Stimulated activated naive CD8-positive, alpha-beta T cell treated with anti-CD3 and anti-CD28 coated beads, Interleukin-15, amount 100 ng/mL, for 72 hours (primary cell): ENCODE results near the gene PRR19.

Experiments
- ATAC-seq: fragments of 150-1000 bp; cut with Tn5 transposase; 2 replicates; pipeline ENCODE4 v1.10.0; 2021; ENCODE audit warnings: mild to moderate bottlenecking, moderate library complexity
- DNase-seq, 2 donors: peaks; one replicate each; pipeline ENCODE4 v3.0.0; 2021 to 2022
- H3K27ac Mint-ChIP-seq, 2 donors: one replicate each; pipeline ENCODE4 v1.8.0; 2022; ENCODE audit warnings: mild to moderate bottlenecking in 2 of 2, mixed read lengths in 2 of 2, moderate library complexity in 2 of 2
- H3K27me3 Mint-ChIP-seq: one replicate; pipeline ENCODE4 v1.8.0; 2022; ENCODE audit warnings: mixed read lengths
- H3K4me1 Mint-ChIP-seq: one replicate; pipeline ENCODE4 v1.8.0; 2022; ENCODE audit warnings: mild to moderate bottlenecking, mixed read lengths
- H3K4me3 Mint-ChIP-seq, 2 donors: one replicate each; pipeline ENCODE4 v1.8.0; 2022; ENCODE audit warnings: mild to moderate bottlenecking in 2 of 2, mixed read lengths in 2 of 2, moderate library complexity in 1 of 2
- H3K9me3 Mint-ChIP-seq, 2 donors: one replicate each; pipeline ENCODE4 v1.8.0; 2022; ENCODE audit warnings: mixed read lengths in 2 of 2

Gene PRR19

GRCh38 chr19:42353341-42354015, 51.5 kb downstream of the PRR19 start:
- no peak overlapping the region for H3K27ac Mint-ChIP-seq
- DNase-seq (no peak), ATAC-seq (no peak)
- H3K4me1 Mint-ChIP-seq = no peaks in the 10 kb centered on the region
- no peak overlapping the region for H3K4me3 Mint-ChIP-seq
- H3K27me3 Mint-ChIP-seq = no peaks in the 10 kb centered on the region
- H3K9me3 Mint-ChIP-seq = no peaks in the 10 kb centered on the region

GRCh38 chr19:42355896-42356295, 54.0 kb downstream of the PRR19 start:
- DNase-seq = no peak
- Mint-ChIP-seq H3K27me3 (no peaks in the 10 kb centered on the region), H3K27ac (no peak overlapping the region), H3K4me3 (no peak overlapping the region), H3K4me1 (no peaks in the 10 kb centered on the region), H3K9me3 (no peaks in the 10 kb centered on the region)
- no peak for ATAC-seq

GRCh38 chr19:42356686-42357085, 54.8 kb downstream of the PRR19 start:
- ATAC-seq (no peak), DNase-seq (no peak)
- H3K27ac Mint-ChIP-seq = no peak overlapping the region
- no peaks in the 10 kb centered on the region for H3K9me3 Mint-ChIP-seq
- no peaks in the 10 kb centered on the region for H3K4me1 Mint-ChIP-seq
- no peak overlapping the region for H3K4me3 Mint-ChIP-seq
- H3K27me3 Mint-ChIP-seq = no peaks in the 10 kb centered on the region

GRCh38 chr19:42357290-42357689, 55.4 kb downstream of the PRR19 start:
- H3K4me3 Mint-ChIP-seq = no peak overlapping the region
- H3K27ac Mint-ChIP-seq = no peak overlapping the region
- H3K4me1 Mint-ChIP-seq = no peaks in the 10 kb centered on the region
- H3K9me3 Mint-ChIP-seq = no peaks in the 10 kb centered on the region
- H3K27me3 Mint-ChIP-seq = no peaks in the 10 kb centered on the region
- ATAC-seq = no peak
- no peak for DNase-seq
